K562 (cell line): Measurements from ENCODE around the gene NRAP. TPM values are rescaled to one million over a fixed set of nuclear protein-coding genes. Genes with fewer than 3 reads are reported as not detected.

Experiments
- DACH1 ChIP-seq: fragments of 450-650 bp; IDR thresholded peaks from 2 replicates; pipeline ENCODE4 v1.6.1; 2018; ENCODE audit not compliant: partially characterized antibody
- HNRNPK ChIP-seq: fragments of 200-400 bp; formaldehyde crosslinking; IDR thresholded peaks from one replicate; pipeline ENCODE4 v1.6.1; 2018; ENCODE audit warnings: mild to moderate bottlenecking, low read depth, low read length; ENCODE audit not compliant: poor library complexity, severe bottlenecking
- PHF20 ChIP-seq: fragments of 450-650 bp; IDR thresholded peaks from 2 replicates; pipeline ENCODE4 v1.6.1; 2018; ENCODE audit not compliant: partially characterized antibody
- PRDM10 ChIP-seq: fragments of 450-650 bp; IDR thresholded peaks from 2 replicates; pipeline ENCODE4 v1.6.1; 2018; ENCODE audit not compliant: partially characterized antibody
- RBFOX2 ChIP-seq: fragments of 200-400 bp; formaldehyde crosslinking; IDR thresholded peaks from 2 replicates; pipeline ENCODE4 v1.6.1; 2017; ENCODE audit warnings: low read depth, mild to moderate bottlenecking, low read length, moderate library complexity
- RNF2 ChIP-seq: sonication (generic); IDR thresholded peaks from 2 replicates; pipeline ENCODE4 v1.6.1; 2016
- SNIP1 ChIP-seq: fragments of 450-650 bp; IDR thresholded peaks from 2 replicates; pipeline ENCODE4 v1.7.1; 2017; ENCODE audit warnings: low read depth, mild to moderate bottlenecking
- polyA plus RNA-seq, 8 experiments: library from polyadenylated mRNA; depleted of rRNA in 4 of 8; stranded (reverse) in 5 of 8; unstranded in 3 of 8; fragments of >200 nt; fragmentation: Nextera tagmentation in 2 of 8; fragmentation: Illumina TruSeq in 1 of 8; extraction: Ambion mirVana in 2 of 8; extraction: Trizol in 1 of 8; gene quantifications; 2 replicates each; pipeline versions ENCODE4 v1.2.1 to v1.2.3, GENCODE V29; 2011 to 2014; ENCODE audit warnings: inconsistent platforms in 1 of 8, missing spikeins in 1 of 8
- total RNA-seq, 7 experiments: library from RNA; depleted of rRNA in 6 of 7; stranded (reverse); fragments of >200 nt in 6 of 7; fragmentation: Illumina TruSeq in 2 of 7; extraction: Trizol in 2 of 7; gene quantifications; 2 replicates each; pipeline versions ENCODE4 v1.2.1 to v1.2.3, GENCODE V29; 2011 to 2021; ENCODE audit warnings: low replicate concordance in 1 of 7
- TF ChIP-seq, protein P1 (sequence below), 2 experiments: fragments of 450-650 bp; IDR thresholded peaks; 2 replicates each; pipeline ENCODE4 v1.6.1; 2016; ENCODE audit warnings: mild to moderate bottlenecking in 2 of 2, borderline replicate concordance in 1 of 2, low read depth in 1 of 2, moderate library complexity in 1 of 2
- TF ChIP-seq, protein P2 (sequence below): sonication (generic); formaldehyde crosslinking; IDR thresholded peaks from 2 replicates; pipeline ENCODE4 v1.4.0; 2020; ENCODE audit warnings: mild to moderate bottlenecking, missing genetic modification reagents

The NRAP gene
- total and polyA plus RNA-seq, 9 of the 15 experiments (the other 6 are each of a cell fraction or from before 2014, with no cell fraction given) = not detected

DNA sequence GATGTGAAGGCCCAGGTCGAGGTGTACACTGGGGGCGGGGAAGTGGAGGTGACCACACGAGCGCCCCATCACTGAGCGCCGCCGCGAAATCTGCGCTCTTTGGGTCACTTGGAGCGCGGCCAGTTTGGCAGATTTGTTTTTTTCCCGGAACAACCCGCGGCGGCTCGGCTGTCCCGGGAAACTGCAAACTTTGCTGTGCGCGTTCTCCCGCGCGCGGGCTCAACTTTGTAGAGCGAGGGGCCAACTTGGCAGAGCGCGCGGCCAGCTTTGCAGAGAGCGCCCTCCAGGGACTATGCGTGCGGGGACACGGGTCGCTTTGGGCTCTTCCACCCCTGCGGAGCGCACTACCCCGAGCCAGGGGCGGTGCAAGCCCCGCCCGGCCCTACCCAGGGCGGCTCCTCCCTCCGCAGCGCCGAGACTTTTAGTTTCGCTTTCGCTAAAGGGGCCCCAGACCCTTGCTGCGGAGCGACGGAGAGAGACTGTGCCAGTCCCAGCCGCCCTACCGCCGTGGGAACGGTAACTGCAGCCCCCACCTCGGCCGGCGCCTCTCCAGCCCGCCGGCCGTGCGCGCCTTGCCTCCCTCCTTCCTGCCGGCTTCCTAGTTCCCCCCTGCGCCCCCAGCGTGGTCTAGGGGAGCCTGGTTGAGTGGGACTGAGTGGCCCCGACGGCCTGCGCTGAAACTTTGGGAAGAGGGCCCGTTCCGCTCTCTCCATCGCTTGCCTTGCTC is 15.8 kb upstream of the NRAP start, which contains the start of gene CASP7 (continued):
- TF ChIP-seq PRDM10 (peak; percentile 88), DACH1 (no peak), HNRNPK (no peak), PHF20 (no peak), RBFOX2 (0 out of 2 replicates have a peak, but pooled peaks have one; percentile 38), RNF2 (no peak), SNIP1 (no peak)
- TF ChIP-seq, protein P1, sequence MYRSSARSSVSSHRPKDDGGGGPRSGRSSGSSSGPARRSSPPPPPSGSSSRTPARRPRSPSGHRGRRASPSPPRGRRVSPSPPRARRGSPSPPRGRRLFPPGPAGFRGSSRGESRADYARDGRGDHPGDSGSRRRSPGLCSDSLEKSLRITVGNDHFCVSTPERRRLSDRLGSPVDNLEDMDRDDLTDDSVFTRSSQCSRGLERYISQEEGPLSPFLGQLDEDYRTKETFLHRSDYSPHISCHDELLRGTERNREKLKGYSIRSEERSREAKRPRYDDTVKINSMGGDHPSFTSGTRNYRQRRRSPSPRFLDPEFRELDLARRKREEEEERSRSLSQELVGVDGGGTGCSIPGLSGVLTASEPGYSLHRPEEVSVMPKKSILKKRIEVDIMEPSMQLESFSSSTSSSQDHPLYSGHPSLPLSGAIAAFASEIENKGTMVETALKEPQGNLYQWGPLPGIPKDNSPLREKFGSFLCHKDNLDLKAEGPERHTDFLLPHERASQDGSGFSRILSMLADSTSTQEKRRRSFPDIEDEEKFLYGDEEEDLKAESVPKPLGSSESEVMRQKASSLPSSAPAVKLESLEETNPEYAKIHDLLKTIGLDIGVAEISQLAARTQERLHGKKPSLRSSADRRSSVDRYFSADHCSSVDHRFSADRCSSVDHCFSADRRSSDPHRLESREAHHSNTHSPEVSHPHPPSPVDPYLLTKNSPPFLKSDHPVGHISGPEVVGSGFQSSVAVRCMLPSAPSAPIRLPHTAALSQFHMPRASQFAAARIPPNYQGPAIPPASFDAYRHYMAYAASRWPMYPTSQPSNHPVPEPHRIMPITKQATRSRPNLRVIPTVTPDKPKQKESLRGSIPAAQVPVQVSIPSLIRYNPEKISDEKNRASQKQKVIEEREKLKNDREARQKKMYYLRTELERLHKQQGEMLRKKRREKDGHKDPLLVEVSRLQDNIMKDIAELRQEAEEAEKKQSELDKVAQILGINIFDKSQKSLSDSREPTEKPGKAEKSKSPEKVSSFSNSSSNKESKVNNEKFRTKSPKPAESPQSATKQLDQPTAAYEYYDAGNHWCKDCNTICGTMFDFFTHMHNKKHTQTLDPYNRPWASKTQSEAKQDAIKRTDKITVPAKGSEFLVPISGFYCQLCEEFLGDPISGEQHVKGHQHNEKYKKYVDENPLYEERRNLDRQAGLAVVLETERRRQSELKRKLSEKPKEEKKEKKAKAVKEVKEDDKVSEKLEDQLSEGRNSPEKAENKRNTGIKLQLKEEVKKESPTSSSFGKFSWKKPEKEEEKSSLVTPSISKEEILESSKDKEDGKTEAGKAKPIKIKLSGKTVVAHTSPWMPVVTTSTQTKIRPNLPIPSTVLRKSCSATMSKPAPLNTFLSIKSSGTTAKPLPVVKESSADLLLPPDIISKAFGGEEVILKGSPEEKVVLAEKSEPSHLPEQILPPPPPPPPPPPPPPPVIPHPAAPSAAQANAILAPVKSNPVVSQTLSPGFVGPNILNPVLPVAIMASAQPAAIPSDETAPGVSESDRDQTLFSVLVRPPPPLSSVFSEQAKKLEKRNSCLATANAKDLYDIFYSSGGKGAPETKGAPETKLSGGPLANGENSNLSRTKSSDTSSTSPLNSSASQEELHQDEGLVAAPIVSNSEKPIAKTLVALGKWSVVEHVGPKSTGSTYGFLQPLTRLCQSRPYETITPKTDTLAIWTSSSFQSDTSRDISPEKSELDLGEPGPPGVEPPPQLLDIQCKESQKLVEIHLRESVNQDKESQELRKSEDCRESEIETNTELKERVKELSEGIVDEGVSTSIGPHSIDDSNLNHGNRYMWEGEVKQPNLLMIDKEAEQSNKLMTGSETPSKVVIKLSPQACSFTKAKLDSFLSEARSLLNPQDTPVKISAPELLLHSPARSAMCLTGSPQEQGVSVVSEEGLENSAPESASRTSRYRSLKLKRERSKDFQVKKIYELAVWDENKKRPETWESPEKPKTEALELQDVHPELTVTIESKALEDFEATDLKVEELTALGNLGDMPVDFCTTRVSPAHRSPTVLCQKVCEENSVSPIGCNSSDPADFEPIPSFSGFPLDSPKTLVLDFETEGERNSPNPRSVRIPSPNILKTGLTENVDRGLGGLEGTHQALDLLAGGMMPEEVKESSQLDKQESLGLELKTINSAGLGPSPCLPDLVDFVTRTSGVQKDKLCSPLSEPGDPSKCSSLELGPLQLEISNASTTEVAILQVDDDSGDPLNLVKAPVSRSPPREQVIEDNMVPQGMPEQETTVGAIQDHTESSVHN (IDR thresholded peaks at IDR 0.05; ENCODE audit: borderline replicate concordance in 1 of 2, low read depth in 1 of 2) = no peak
- TF ChIP-seq, protein P2, sequence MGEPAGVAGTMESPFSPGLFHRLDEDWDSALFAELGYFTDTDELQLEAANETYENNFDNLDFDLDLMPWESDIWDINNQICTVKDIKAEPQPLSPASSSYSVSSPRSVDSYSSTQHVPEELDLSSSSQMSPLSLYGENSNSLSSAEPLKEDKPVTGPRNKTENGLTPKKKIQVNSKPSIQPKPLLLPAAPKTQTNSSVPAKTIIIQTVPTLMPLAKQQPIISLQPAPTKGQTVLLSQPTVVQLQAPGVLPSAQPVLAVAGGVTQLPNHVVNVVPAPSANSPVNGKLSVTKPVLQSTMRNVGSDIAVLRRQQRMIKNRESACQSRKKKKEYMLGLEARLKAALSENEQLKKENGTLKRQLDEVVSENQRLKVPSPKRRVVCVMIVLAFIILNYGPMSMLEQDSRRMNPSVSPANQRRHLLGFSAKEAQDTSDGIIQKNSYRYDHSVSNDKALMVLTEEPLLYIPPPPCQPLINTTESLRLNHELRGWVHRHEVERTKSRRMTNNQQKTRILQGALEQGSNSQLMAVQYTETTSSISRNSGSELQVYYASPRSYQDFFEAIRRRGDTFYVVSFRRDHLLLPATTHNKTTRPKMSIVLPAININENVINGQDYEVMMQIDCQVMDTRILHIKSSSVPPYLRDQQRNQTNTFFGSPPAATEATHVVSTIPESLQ (CRISPR knock-in tag) = no peak
